ENCODE measurements around the gene GALNT9. TPM values are rescaled to one million over a fixed set of nuclear protein-coding genes. Genes with fewer than 3 reads are reported as not detected.
A peak's percentile ranks its signal among the peaks of the same experiment; 100 is the strongest.

Gene GALNT9
- total RNA-seq, 1 experiment from 2014 or later, result 0.44 TPM

DNA sequence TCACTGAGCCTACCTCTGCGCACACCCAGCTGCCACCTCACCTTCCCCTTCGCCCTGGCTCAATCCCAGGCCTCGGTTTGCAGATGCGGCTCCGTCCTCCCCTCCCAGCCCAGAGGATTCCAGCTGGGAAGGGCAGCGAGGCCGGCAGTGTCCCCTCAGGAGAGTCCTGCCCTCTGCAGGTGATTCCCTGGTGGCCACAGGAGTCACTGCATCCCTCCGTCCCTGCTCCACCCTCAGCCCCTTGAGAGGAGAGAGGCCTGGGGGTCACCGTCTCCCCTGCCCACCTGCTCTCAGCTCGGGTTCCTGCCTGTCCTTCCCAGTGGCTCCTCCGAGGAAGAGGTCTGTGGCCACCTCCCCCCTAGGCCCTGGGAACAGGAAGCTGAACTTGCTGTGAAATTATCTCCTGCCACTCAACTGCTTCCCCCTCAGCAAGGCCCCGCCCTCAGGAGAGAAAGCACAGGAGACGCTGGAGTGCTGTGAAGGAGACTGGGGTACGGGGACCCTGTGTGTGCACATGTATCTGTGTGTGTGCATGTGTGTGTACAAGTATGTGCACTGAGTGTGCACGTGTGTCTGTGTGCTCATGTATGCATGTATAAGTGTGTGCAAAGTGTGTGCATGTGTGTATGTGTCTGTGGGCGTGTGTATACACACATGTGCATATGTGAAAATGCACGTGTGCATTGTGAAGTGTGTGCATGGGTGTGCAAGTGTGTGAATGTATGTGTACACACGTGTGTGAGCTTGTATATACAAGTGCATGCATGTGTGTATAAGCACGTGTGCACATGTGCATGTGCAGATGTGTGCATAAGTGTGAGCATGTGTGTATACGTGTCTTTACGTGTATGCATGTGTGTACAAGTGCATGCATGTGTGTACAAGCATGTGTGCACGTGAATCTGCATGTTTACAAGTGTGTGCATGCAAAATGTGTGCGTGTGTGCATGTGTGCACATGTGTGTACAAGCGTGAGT lies 13.2 kb upstream of the GALNT9 start:
- Histone ChIP-seq H3K9ac (ENCODE audit: low read length) (no peak overlapping the region), H3F3A (ENCODE audit: low read length, unreplicated experiment) (no peaks in the 10 kb centered on the region), H3K36me3 (ENCODE audit: low read depth, low read length) (no peaks in the 10 kb centered on the region), H3K79me2 (ENCODE audit: low read length) (no peaks in the 10 kb centered on the region), H3K27ac (ENCODE audit: low read length) (no peak overlapping the region), H3K4me1 (ENCODE audit: insufficient read depth, low read length) (peaks cover 3% of the 10 kb centered on the region; the same call in 1 of the 2 replicates), H3K4me3 (ENCODE audit: low read length) (no peak overlapping the region), H3K9me2 (replicated peaks; ENCODE audit: low read length) (no peaks in the 10 kb centered on the region), H3K9me3 (ENCODE audit: low read length) (no peaks in the 10 kb centered on the region), H3K27me3 (ENCODE audit: low read length) (peaks cover 92% of the 10 kb centered on the region), H2AFZ (ENCODE audit: low read length) (no peak overlapping the region), H4K20me1 (ENCODE audit: low read length) (no peaks in the 10 kb centered on the region), H3K4me2 (ENCODE audit: low read length) (0 out of 2 replicates have a peak overlapping the region, but pooled peaks have one; percentile 4)
- ATAC-seq (peak; percentile 92), DNase-seq (peak; percentile 53)
- TF ChIP-seq EZH2 (IDR thresholded peaks at IDR 0.05; ENCODE audit: low read length, unreplicated experiment), result no peak
- TF ChIP-seq CTCF (conservative IDR thresholded peaks at IDR 0.05; ENCODE audit: low read depth, low read length), result peak; percentile 77
- ChIA-PET CTCF (interaction anchor here (0.7 kb wide), 1 partner anchor 156 kb away, joined by 3 read pairs; no protein-coding TSS in a partner anchor), POLR2A (ENCODE audit: unreplicated experiment) (no interaction called here)
- no TSS peak for BruUV-seq (replicated peaks)
- intact Hi-C loops (cut with micrococcal nuclease), result no loop called here

- POLR2A ChIA-PET (ENCODE audit: unreplicated experiment), result no interaction called here
- Histone ChIP-seq H3K9me2 (replicated peaks; ENCODE audit: low read length) (no peaks in the 10 kb centered on the region), H2AFZ (ENCODE audit: low read length) (no peak overlapping the region), H3K4me2 (ENCODE audit: low read length) (no peak overlapping the region), H3K79me2 (ENCODE audit: low read length) (no peaks in the 10 kb centered on the region), H3K9ac (ENCODE audit: low read length) (no peak overlapping the region), H3K4me3 (ENCODE audit: low read length) (no peak overlapping the region), H3K9me3 (ENCODE audit: low read length) (no peaks in the 10 kb centered on the region), H3K4me1 (ENCODE audit: insufficient read depth, low read length) (peaks cover 3% of the 10 kb centered on the region; the same call in 1 of the 2 replicates), H3K36me3 (ENCODE audit: low read depth, low read length) (no peaks in the 10 kb centered on the region), H3F3A (ENCODE audit: low read length, unreplicated experiment) (no peaks in the 10 kb centered on the region), H3K27ac (ENCODE audit: low read length) (no peak overlapping the region), H3K27me3 (ENCODE audit: low read length) (peaks cover 92% of the 10 kb centered on the region), H4K20me1 (ENCODE audit: low read length) (no peaks in the 10 kb centered on the region)
- CTCF ChIA-PET, result no interaction called here
- no peak for ATAC-seq
- no TSS peak for BruUV-seq (replicated peaks)
- TF ChIP-seq EZH2phosphoT487 (IDR thresholded peaks at IDR 0.05; ENCODE audit: borderline replicate concordance, low read length), result no peak
- TF ChIP-seq CTCF (conservative IDR thresholded peaks at IDR 0.05; ENCODE audit: low read depth, low read length), result no peak
- TF ChIP-seq EZH2 (IDR thresholded peaks at IDR 0.05; ENCODE audit: low read length, unreplicated experiment), result no peak
- intact Hi-C loops (cut with micrococcal nuclease), result no loop called here
- DNase-seq, result no peak
Observed at GRCh38 chr12:132341318-132342050, 12.1 kb upstream of the GALNT9 start.
